ENCODE results near the gene SIGLEC6.

DNA sequence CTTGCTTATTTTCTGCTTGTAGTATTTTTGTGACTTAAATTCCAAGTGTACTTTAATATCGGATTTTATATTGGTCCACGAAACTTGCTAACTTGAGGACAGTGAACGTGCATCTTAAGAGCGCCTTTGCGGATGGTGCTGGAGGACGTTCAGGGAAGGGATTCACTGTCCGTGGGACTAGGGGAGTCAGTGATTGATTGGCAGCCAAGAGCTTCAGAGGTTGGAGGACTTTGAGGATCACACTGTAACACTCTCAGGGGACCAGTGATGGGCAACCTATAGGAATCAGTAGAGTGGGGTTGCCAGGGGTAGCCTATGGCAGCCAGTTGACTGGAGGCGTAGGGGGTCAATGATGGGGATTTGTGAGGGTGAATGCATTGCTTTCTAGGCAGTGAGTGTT is 40.1 kb upstream of the SIGLEC6 start:
- no peak for TF ChIP-seq ETV6 (CRISPR knock-in tag; IDR thresholded peaks at IDR 0.05)
- TF ChIP-seq ERG (CRISPR knock-in tag; IDR thresholded peaks at IDR 0.05), result no peak
- TF ChIP-seq FOXK1 (CRISPR knock-in tag; IDR thresholded peaks at IDR 0.05), result no peak
- no peak for TF ChIP-seq FOXJ3 (CRISPR knock-in tag; IDR thresholded peaks at IDR 0.05; ENCODE audit: borderline replicate concordance)
- TF ChIP-seq, protein P1, sequence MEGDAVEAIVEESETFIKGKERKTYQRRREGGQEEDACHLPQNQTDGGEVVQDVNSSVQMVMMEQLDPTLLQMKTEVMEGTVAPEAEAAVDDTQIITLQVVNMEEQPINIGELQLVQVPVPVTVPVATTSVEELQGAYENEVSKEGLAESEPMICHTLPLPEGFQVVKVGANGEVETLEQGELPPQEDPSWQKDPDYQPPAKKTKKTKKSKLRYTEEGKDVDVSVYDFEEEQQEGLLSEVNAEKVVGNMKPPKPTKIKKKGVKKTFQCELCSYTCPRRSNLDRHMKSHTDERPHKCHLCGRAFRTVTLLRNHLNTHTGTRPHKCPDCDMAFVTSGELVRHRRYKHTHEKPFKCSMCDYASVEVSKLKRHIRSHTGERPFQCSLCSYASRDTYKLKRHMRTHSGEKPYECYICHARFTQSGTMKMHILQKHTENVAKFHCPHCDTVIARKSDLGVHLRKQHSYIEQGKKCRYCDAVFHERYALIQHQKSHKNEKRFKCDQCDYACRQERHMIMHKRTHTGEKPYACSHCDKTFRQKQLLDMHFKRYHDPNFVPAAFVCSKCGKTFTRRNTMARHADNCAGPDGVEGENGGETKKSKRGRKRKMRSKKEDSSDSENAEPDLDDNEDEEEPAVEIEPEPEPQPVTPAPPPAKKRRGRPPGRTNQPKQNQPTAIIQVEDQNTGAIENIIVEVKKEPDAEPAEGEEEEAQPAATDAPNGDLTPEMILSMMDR (IDR thresholded peaks at IDR 0.05), result no peak

Data from WTC11 (cell line).